ENCODE data around the gene ERCC6L. TPM values are rescaled to one million over a fixed set of nuclear protein-coding genes. Genes with fewer than 3 reads are reported as not detected.

ERCC6L gene
- total RNA-seq, 1 experiment from 2014 or later: 14.6 TPM

GRCh38 chrX:72245461-72246089 lies 6.7 kb upstream of the ERCC6L start:
- H3K9me3 ChIP-seq (ENCODE audit: low read length): no peaks in the 10 kb centered on the region
- no peak overlapping the region for H3K9ac ChIP-seq (ENCODE audit: low read length)
- BruUV-seq (replicated peaks): no TSS peak
- TF ChIP-seq CTCF (conservative IDR thresholded peaks at IDR 0.05; ENCODE audit: low read depth, low read length) (peak; percentile 87), EZH2 (IDR thresholded peaks at IDR 0.05; ENCODE audit: low read length, unreplicated experiment) (no peak), EZH2phosphoT487 (IDR thresholded peaks at IDR 0.05; ENCODE audit: borderline replicate concordance, low read length) (no peak)
- ATAC-seq: peak; percentile 82
- peaks cover 8% of the 10 kb centered on the region for H3K4me1 ChIP-seq (ENCODE audit: insufficient read depth, low read length)
- no peaks in the 10 kb centered on the region for H4K20me1 ChIP-seq (ENCODE audit: low read length)
- no peak overlapping the region for H2AFZ ChIP-seq (ENCODE audit: low read length)
- POLR2A ChIA-PET (ENCODE audit: unreplicated experiment): no interaction called here
- no peaks in the 10 kb centered on the region for H3K79me2 ChIP-seq (ENCODE audit: low read length)
- CTCF ChIA-PET: no interaction called here
- H3K27me3 ChIP-seq (ENCODE audit: low read length): no peaks in the 10 kb centered on the region
- intact Hi-C loops (cut with micrococcal nuclease): loop anchor here (2.0 to 5.0 kb wide), 2 partner anchors 62 to 295 kb away; partner anchors contain the start of gene CITED1
- H3K4me3 ChIP-seq (ENCODE audit: low read length): no peak overlapping the region
- no peak overlapping the region for H3K27ac ChIP-seq (ENCODE audit: low read length)
- DNase-seq: peak; percentile 78
- H3K4me2 ChIP-seq (ENCODE audit: low read length): no peak overlapping the region
- no peaks in the 10 kb centered on the region for H3F3A ChIP-seq (ENCODE audit: low read length, unreplicated experiment)
- H3K9me2 ChIP-seq (replicated peaks; ENCODE audit: low read length): no peaks in the 10 kb centered on the region
- H3K36me3 ChIP-seq (ENCODE audit: low read depth, low read length): no peaks in the 10 kb centered on the region

GRCh38 chrX:72243472-72243871 lies 4.6 kb upstream of the ERCC6L start:
- peaks cover 3% of the 10 kb centered on the region for H3K79me2 ChIP-seq (ENCODE audit: low read length)
- no peak overlapping the region for H3K27ac ChIP-seq (ENCODE audit: low read length)
- TF ChIP-seq EZH2 (IDR thresholded peaks at IDR 0.05; ENCODE audit: low read length, unreplicated experiment): no peak
- no peak for TF ChIP-seq CTCF (conservative IDR thresholded peaks at IDR 0.05; ENCODE audit: low read depth, low read length)
- TF ChIP-seq EZH2phosphoT487 (IDR thresholded peaks at IDR 0.05; ENCODE audit: borderline replicate concordance, low read length): no peak
- peaks cover 11% of the 10 kb centered on the region for H3K4me1 ChIP-seq (ENCODE audit: insufficient read depth, low read length)
- H3K36me3 ChIP-seq (ENCODE audit: low read depth, low read length): no peaks in the 10 kb centered on the region
- no peaks in the 10 kb centered on the region for H3K9me3 ChIP-seq (ENCODE audit: low read length)
- no peaks in the 10 kb centered on the region for H3F3A ChIP-seq (ENCODE audit: low read length, unreplicated experiment)
- POLR2A ChIA-PET (ENCODE audit: unreplicated experiment): interaction anchor here (0.6 to 1.2 kb wide), 2 partner anchors 34 to 40 kb away, joined by 4 read pairs; partner anchors contain the start of gene RPS4X
- BruUV-seq (replicated peaks): no TSS peak
- CTCF ChIA-PET: no interaction called here
- H2AFZ ChIP-seq (ENCODE audit: low read length): peak overlapping the region; percentile 45; the same call in 1 of the 2 replicates
- H4K20me1 ChIP-seq (ENCODE audit: low read length): no peaks in the 10 kb centered on the region
- H3K9me2 ChIP-seq (replicated peaks; ENCODE audit: low read length): no peaks in the 10 kb centered on the region
- H3K4me3 ChIP-seq (ENCODE audit: low read length): no peak overlapping the region
- ATAC-seq: 0 out of 2 replicates have a peak, but pooled peaks have one; percentile 10
- intact Hi-C loops (cut with micrococcal nuclease): no loop called here
- H3K27me3 ChIP-seq (ENCODE audit: low read length): no peaks in the 10 kb centered on the region
- no peak overlapping the region for H3K4me2 ChIP-seq (ENCODE audit: low read length)
- H3K9ac ChIP-seq (ENCODE audit: low read length): no peak overlapping the region
- peak; percentile 41 for DNase-seq

- BruUV-seq (replicated peaks): no TSS peak
- intact Hi-C loops (cut with micrococcal nuclease): no loop called here
- TF ChIP-seq CTCF (conservative IDR thresholded peaks at IDR 0.05; ENCODE audit: low read depth, low read length) (no peak), EZH2phosphoT487 (IDR thresholded peaks at IDR 0.05; ENCODE audit: borderline replicate concordance, low read length) (no peak), EZH2 (IDR thresholded peaks at IDR 0.05; ENCODE audit: low read length, unreplicated experiment) (no peak)
- H3K4me1 ChIP-seq (ENCODE audit: insufficient read depth, low read length): peaks cover 25% of the 10 kb centered on the region
- no peak overlapping the region for H2AFZ ChIP-seq (ENCODE audit: low read length)
- ChIA-PET CTCF (no interaction called here), POLR2A (ENCODE audit: unreplicated experiment) (no interaction called here)
- no peak overlapping the region for H3K9ac ChIP-seq (ENCODE audit: low read length)
- DNase-seq (no peak), ATAC-seq (no peak)
- H4K20me1 ChIP-seq (ENCODE audit: low read length): no peaks in the 10 kb centered on the region
- H3K79me2 ChIP-seq (ENCODE audit: low read length): peaks cover 17% of the 10 kb centered on the region
- H3K27me3 ChIP-seq (ENCODE audit: low read length): no peaks in the 10 kb centered on the region
- no peaks in the 10 kb centered on the region for H3K9me3 ChIP-seq (ENCODE audit: low read length)
- H3K4me2 ChIP-seq (ENCODE audit: low read length): no peak overlapping the region
- H3F3A ChIP-seq (ENCODE audit: low read length, unreplicated experiment): no peaks in the 10 kb centered on the region
- H3K36me3 ChIP-seq (ENCODE audit: low read depth, low read length): no peaks in the 10 kb centered on the region
- H3K4me3 ChIP-seq (ENCODE audit: low read length): no peak overlapping the region
- H3K9me2 ChIP-seq (replicated peaks; ENCODE audit: low read length): no peaks in the 10 kb centered on the region
- H3K27ac ChIP-seq (ENCODE audit: low read length): no peak overlapping the region
Observed at GRCh38 chrX:72240976-72241375, 2.1 kb upstream of the ERCC6L start.

All from PC-3 (cell line).